Upper lobe of left lung (tissue), 4 donors: ENCODE results near the gene TEX50.

ENCODE experiments used
- POLR2A ChIP-seq, 4 donors: fragments of 450-650 bp; IDR thresholded peaks; one replicate each; pipeline ENCODE4 v1.5.1; 2016 to 2017; ENCODE audit warnings: antibody characterized with exemption in 4 of 4, mild to moderate bottlenecking in 2 of 4
- POLR2AphosphoS5 ChIP-seq, 2 donors: sonication (generic); formaldehyde crosslinking; IDR thresholded peaks; one replicate each; pipeline ENCODE4 v1.5.1; 2017; ENCODE audit warnings: antibody characterized with exemption in 2 of 2
- TF ChIP-seq, protein P1 (sequence below), 6 experiments: fragments of 450-650 bp in 4 of 6; fragments of 200-600 bp in 2 of 6; sonication (generic) in 2 of 6; IDR thresholded peaks; one replicate each; pipeline ENCODE4 v1.5.1; 2016 to 2019; ENCODE audit warnings: antibody characterized with exemption in 6 of 6

DNA sequence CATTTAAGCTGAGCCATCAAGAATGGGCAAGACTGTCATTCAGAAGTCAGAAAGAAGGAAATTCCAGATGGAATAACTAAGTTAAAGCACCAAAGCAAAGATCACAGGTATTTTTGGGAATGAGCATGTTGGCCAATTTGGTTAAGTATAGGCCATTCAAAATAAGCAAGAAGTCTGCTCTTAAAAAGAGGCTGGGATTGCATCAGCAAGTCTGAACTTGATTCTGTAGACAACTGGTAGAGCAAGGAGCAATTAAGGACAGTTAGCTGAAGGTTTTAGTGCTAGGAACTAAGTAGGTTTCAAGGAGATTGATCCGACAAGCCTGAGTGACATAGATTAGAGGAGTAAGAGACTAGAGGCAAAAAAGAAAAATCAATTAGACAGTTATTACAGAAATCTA is 26.1 kb downstream of the TEX50 start:
- TF ChIP-seq, protein P1, sequence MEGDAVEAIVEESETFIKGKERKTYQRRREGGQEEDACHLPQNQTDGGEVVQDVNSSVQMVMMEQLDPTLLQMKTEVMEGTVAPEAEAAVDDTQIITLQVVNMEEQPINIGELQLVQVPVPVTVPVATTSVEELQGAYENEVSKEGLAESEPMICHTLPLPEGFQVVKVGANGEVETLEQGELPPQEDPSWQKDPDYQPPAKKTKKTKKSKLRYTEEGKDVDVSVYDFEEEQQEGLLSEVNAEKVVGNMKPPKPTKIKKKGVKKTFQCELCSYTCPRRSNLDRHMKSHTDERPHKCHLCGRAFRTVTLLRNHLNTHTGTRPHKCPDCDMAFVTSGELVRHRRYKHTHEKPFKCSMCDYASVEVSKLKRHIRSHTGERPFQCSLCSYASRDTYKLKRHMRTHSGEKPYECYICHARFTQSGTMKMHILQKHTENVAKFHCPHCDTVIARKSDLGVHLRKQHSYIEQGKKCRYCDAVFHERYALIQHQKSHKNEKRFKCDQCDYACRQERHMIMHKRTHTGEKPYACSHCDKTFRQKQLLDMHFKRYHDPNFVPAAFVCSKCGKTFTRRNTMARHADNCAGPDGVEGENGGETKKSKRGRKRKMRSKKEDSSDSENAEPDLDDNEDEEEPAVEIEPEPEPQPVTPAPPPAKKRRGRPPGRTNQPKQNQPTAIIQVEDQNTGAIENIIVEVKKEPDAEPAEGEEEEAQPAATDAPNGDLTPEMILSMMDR (IDR thresholded peaks at IDR 0.05) = no peak
- no peak for TF ChIP-seq POLR2A (IDR thresholded peaks at IDR 0.05)
- TF ChIP-seq POLR2AphosphoS5 (IDR thresholded peaks at IDR 0.05) = no peak
